Adrenal gland (tissue), 12 donors: ENCODE measurements around the gene ADIRF. TPM values are rescaled to one million over a fixed set of nuclear protein-coding genes. Genes with fewer than 3 reads are reported as not detected.

Source experiments
- DNase-seq, 7 donors: peaks; one replicate each; pipeline ENCODE4 v3.0.0-alpha.2; 2019 to 2020
- H3K27ac ChIP-seq, 5 donors: fragments of 200-600 bp; sonication (generic) in 4 of 5; 1 replicate in 3 of 5; 2 replicates in 2 of 5; pipeline versions ENCODE4 v1.5.1 to v1.8.0; 2016 to 2020; ENCODE audit warnings: mild to moderate bottlenecking in 1 of 5
- H3K27me3 ChIP-seq: fragments of 200-600 bp; 2 replicates; pipeline ENCODE4 v1.8.0; 2021
- H3K36me3 ChIP-seq, 2 donors: fragments of 200-600 bp; replicated peaks in 1 of 2; 1 replicate in 1 of 2; 2 replicates in 1 of 2; pipeline versions ENCODE4 v1.5.1 to v1.8.0; 2018 to 2022
- H3K4me1 ChIP-seq, 2 donors: fragments of 200-600 bp; replicated peaks in 1 of 2; 1 replicate in 1 of 2; 2 replicates in 1 of 2; pipeline versions ENCODE4 v1.5.1 to v1.8.0; 2018 to 2021
- H3K4me3 ChIP-seq, 4 donors: fragments of 200-600 bp; sonication (generic) in 3 of 4; one replicate each; pipeline ENCODE4 v1.5.1; 2016 to 2018
- H3K9me3 ChIP-seq, 3 donors: fragments of 200-600 bp; sonication (generic) in 1 of 3; replicated peaks in 1 of 3; 1 replicate in 2 of 3; 2 replicates in 1 of 3; pipeline versions ENCODE4 v1.5.1 to v1.8.0; 2016 to 2021
- POLR2A ChIP-seq, 2 donors: fragments of 450-650 bp; IDR thresholded peaks; one replicate each; pipeline ENCODE4 v1.6.1; 2017; ENCODE audit warnings: antibody characterized with exemption in 2 of 2, mild to moderate bottlenecking in 2 of 2, moderate library complexity in 1 of 2
- WGBS, 4 donors: extraction: QIAGEN DNeasy Blood & Tissue Kit in 2 of 4; methylation state at CpG; one replicate each; pipeline versions ENCODE4 v1.1.5 to v1.1.7; 2013 to 2017; 5-methylcytosine and 5-hydroxymethylcytosine counted together
- intact Hi-C, 2 donors: fragments of 100-400 bp; cut with DNase I; formaldehyde crosslinking; loops; one replicate each; pipeline versions ENCODE4 v1.14.1 to v1.15.0; 2022 to 2023
- polyA plus RNA-seq, 3 donors: library from polyadenylated mRNA; stranded (reverse); fragments of 200-250 nt in 2 of 3; fragments of 350-450 nt in 1 of 3; fragmentation: Illumina TruSeq in 1 of 3; extraction: RNeasy Lipid Tissue Mini Kit (QIAGEN cat#74804) in 1 of 3; gene quantifications; one replicate each; pipeline ENCODE4 v1.2.3, GENCODE V29; 2013 to 2014
- total RNA-seq, 9 donors: library from RNA; depleted of rRNA in 4 of 9; stranded (reverse); fragments of >200 nt in 4 of 9; fragments of 120-200 nt in 1 of 9; fragmentation: NEBNext Ultra II Directional in 1 of 9; extraction: Animal tissue kit (Norgen Biotek cat#: 25700) in 1 of 9; gene quantifications; one replicate each; pipeline versions ENCODE4 v1.1.0 to v1.2.4, GENCODE V29; 2013 to 2023
- TF ChIP-seq, protein P1 (sequence below), 6 experiments: fragments of 450-650 bp in 4 of 6; fragments of 200-600 bp in 2 of 6; sonication (generic) in 1 of 6; IDR thresholded peaks; 1 replicate in 5 of 6; 2 replicates in 1 of 6; pipeline versions ENCODE4 v1.5.1 to v1.8.0; 2016 to 2021; ENCODE audit warnings: antibody characterized with exemption in 6 of 6, mild to moderate bottlenecking in 2 of 6, moderate library complexity in 1 of 6
- donor health status: healthy with polysubstance abuse.
- donor health status: Bipolar disorder and iron deficiency.
- donor health status: DM: yes; HTN: yes; CAD: no.
- donor health status: DM: no; HTN: no; CAD: no.
- donor health status: DM: no; HTN: no; CAD: no.
- donor health status: DM: yes; HTN: yes; CAD: no.

Gene ADIRF
- total and polyA plus RNA-seq, 12 donors, result 3.3 to 592 (median 22.6) TPM

DNA sequence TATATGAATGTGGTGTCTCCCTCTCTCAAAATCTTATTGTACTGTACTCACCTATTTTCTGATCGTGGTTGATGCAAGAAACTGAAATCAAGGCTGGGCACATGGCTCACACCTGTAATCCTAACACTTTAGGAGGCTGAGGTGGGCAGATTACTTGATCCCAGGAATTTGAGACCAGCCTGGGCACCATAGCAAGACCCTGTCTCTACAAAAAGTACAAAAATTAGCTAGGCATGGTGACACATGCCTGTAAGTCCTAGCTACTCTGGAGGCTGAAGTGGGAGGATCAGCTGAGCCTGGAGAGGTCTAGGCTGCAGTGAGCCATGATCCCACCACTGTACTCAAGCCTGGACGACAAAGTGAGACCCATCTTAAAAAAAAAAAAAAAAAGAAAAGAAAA lies 26.9 kb upstream of the ADIRF start:
- DNase-seq, result peak in 1 of 7 donors; percentile 24
- H3K4me3 ChIP-seq, result no peak overlapping the region
- H3K27ac ChIP-seq, result no peak overlapping the region
- no peaks in the 10 kb centered on the region for H3K36me3 ChIP-seq
- intact Hi-C loops, result no loop called here
- no peaks in the 10 kb centered on the region for H3K9me3 ChIP-seq
- no peaks in the 10 kb centered on the region for H3K27me3 ChIP-seq
- peaks cover 12 to 31% of the 10 kb centered on the region in 2 donors for H3K4me1 ChIP-seq
- TF ChIP-seq POLR2A (IDR thresholded peaks at IDR 0.05), result no peak
- TF ChIP-seq, protein P1, sequence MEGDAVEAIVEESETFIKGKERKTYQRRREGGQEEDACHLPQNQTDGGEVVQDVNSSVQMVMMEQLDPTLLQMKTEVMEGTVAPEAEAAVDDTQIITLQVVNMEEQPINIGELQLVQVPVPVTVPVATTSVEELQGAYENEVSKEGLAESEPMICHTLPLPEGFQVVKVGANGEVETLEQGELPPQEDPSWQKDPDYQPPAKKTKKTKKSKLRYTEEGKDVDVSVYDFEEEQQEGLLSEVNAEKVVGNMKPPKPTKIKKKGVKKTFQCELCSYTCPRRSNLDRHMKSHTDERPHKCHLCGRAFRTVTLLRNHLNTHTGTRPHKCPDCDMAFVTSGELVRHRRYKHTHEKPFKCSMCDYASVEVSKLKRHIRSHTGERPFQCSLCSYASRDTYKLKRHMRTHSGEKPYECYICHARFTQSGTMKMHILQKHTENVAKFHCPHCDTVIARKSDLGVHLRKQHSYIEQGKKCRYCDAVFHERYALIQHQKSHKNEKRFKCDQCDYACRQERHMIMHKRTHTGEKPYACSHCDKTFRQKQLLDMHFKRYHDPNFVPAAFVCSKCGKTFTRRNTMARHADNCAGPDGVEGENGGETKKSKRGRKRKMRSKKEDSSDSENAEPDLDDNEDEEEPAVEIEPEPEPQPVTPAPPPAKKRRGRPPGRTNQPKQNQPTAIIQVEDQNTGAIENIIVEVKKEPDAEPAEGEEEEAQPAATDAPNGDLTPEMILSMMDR (IDR thresholded peaks at IDR 0.05), result no peak
- WGBS, 4 donors, result 76 to 91% (median 87%) methylated on average over 2 of the region's 2 CpGs

DNA sequence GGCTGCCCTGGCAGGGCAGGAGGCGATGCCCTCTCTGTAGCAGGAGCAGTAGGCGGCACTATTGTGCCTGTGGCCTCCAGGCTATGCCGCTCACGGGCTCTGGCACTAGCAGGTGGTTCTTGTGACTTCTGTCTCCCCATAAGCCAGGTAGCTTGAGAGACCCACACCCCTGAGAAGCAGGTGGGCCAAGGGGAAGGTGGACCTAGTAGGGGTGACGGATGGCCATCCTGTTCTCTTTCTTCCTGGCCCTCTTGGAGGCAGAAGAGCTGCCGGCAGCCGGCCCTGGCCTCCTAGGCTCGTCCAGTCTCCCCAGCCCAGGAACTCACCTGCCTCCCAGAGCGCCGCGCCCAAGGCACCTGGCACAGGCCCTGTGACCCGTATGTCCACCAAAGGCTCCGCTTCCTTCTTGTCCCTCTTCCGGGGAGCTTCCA lies 26.3 kb upstream of the ADIRF start:
- intact Hi-C loops, result no loop called here
- Histone ChIP-seq H3K36me3 (no peaks in the 10 kb centered on the region), H3K9me3 (no peaks in the 10 kb centered on the region), H3K4me1 (peaks cover 8 to 26% of the 10 kb centered on the region in 2 donors), H3K4me3 (no peak overlapping the region), H3K27me3 (no peaks in the 10 kb centered on the region), H3K27ac (no peak overlapping the region)
- DNase-seq, result peak in 1 of 7 donors; percentile 51
- TF ChIP-seq, protein P1 (IDR thresholded peaks at IDR 0.05), result no peak
- TF ChIP-seq POLR2A (IDR thresholded peaks at IDR 0.05), result no peak
- WGBS, 4 donors, result 91 to 96% (median 92%) methylated on average over 10 to 14 of the region's 14 CpGs

DNA sequence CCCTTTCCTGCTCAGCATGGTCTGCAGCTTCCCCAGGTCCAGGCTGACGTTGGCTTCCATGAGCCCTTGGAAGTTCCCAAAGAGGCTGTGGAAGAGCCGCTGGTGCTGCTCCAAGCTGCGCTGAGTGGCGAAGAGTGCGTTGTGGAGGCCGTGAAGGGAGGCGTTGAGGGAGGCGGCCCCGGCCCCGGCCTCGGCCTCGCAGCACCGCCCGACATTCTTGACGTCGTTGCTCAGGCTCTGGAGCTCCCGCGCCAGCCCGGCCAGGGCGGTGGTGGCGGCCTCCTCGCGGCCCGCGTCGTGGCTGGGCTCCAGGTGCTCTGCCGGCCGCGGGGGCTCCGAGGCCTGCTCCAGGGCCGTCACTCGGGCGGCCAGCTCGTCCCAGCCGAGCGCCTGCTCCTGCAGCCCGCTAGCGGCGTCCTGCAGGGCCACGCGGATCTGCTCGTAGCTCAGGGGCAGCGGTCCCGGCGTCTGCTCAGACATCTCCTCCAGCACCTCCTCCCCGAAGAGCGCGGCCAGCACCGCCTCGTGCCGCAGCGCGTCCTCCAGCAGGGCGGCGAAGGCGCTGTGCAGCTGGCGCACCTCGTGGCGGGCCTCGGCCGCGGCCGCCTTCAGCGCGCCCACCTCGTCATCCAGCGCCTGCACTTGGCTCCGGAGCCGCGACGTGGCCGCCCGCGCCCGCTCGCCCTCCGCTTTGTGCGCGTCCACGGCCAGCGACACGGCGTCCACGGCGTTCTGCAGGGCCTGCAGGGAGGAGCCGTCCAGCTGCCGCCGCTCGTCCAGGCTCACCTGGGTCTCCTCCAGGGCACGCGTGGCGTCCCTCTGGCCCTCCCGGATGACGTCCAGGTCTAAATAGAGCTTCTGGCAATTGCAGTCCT lies 25.6 kb upstream of the ADIRF start:
- no peak overlapping the region for H3K4me3 ChIP-seq
- H3K27me3 ChIP-seq, result no peaks in the 10 kb centered on the region
- peaks cover 4 to 21% of the 10 kb centered on the region in 2 donors for H3K4me1 ChIP-seq
- H3K36me3 ChIP-seq, result no peaks in the 10 kb centered on the region
- peak in 1 of 7 donors; percentile 52 for DNase-seq
- H3K9me3 ChIP-seq, result no peaks in the 10 kb centered on the region
- WGBS, 4 donors, result 83 to 96% (median 85%) methylated on average over 37 to 94 of the region's 94 CpGs
- no peak overlapping the region for H3K27ac ChIP-seq
- TF ChIP-seq POLR2A (IDR thresholded peaks at IDR 0.05), result no peak
- TF ChIP-seq, protein P1 (IDR thresholded peaks at IDR 0.05), result no peak
- intact Hi-C loops, result no loop called here

DNA sequence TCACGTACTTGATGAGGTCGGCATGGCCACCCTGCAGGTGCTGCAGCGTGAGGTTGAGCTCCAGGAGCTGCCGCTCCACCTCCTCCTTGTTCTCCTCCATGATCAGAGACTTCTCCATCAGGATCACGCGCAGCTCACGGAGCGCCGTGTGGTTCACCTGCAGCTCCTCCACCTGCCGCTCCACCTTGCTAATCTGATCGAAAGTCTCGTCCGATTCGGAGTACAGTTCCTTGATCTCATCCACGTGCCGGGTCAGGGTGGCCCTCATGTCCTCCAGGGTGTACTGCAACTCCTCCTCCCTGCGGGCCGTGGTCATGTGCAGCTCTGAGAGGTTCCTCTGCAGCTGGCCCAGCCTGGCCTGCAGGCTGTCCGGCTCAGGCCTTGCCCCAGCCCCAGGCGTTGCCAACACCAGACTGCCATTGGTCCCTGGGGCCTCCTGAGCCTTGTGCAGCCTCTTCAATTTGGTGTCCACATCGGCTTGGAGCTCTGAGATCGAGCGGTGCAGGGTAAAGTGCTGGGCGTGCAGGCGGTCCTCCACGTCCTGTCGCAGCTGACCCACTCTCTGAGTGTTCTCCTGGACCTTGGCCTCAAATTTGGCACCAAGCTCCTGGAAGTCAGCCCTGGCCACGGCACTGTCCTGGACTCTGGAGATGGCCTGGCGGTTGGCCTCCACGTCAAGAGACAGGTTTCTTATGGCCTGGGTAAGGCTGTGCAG lies 24.8 kb upstream of the ADIRF start:
- Histone ChIP-seq H3K4me1 (peaks cover 4 to 21% of the 10 kb centered on the region in 2 donors), H3K27me3 (no peaks in the 10 kb centered on the region), H3K4me3 (no peak overlapping the region), H3K27ac (peak overlapping the region in 2 of 5 donors; percentile 12 to 58), H3K36me3 (no peaks in the 10 kb centered on the region), H3K9me3 (no peaks in the 10 kb centered on the region)
- WGBS, 4 donors, result 79 to 86% (median 84%) methylated on average over 25 to 30 of the region's 30 CpGs
- TF ChIP-seq POLR2A (IDR thresholded peaks at IDR 0.05), result no peak
- TF ChIP-seq, protein P1 (IDR thresholded peaks at IDR 0.05), result no peak
- DNase-seq, result peak in 6 of 7 donors; percentile 45 to 72 (median 62)
- intact Hi-C loops, result no loop called here
